Skeletal muscle tissue (tissue), 4 donors: ENCODE data around the gene HBG2. TPM values are rescaled to one million over a fixed set of nuclear protein-coding genes. Genes with fewer than 3 reads are reported as not detected.
"Not testable (repeated sequence)": the region's sequence is repeated elsewhere in the genome, so short reads cannot be mapped to it uniquely, and the experiment has no call there.

Source experiments
- H3K27ac ChIP-seq: one replicate; pipeline ENCODE4 v1.7.0; 2013; ENCODE audit warnings: mild to moderate bottlenecking, low read depth, low read length, inconsistent platforms
- H3K27me3 ChIP-seq, 3 donors: one replicate each; pipeline ENCODE4 v1.7.0; 2013; ENCODE audit warnings: low read length in 3 of 3; ENCODE audit not compliant: control insufficient read depth in 3 of 3, insufficient read depth in 3 of 3
- H3K36me3 ChIP-seq, 3 donors: one replicate each; pipeline ENCODE4 v1.7.0; 2013; ENCODE audit warnings: low read length in 3 of 3; ENCODE audit not compliant: control insufficient read depth in 3 of 3, insufficient read depth in 3 of 3
- H3K4me1 ChIP-seq, 3 donors: one replicate each; pipeline ENCODE4 v1.7.0; 2013; ENCODE audit warnings: low read length in 3 of 3, mild to moderate bottlenecking in 3 of 3; ENCODE audit not compliant: control insufficient read depth in 3 of 3, insufficient read depth in 3 of 3
- H3K4me3 ChIP-seq, 3 donors: one replicate each; pipeline ENCODE4 v1.7.0; 2013; ENCODE audit warnings: low read length in 3 of 3
- H3K9ac ChIP-seq, 3 donors: one replicate each; pipeline ENCODE4 v1.7.0; 2013; ENCODE audit warnings: low read length in 3 of 3, mild to moderate bottlenecking in 3 of 3, moderate library complexity in 2 of 3, low read depth in 1 of 3
- H3K9me3 ChIP-seq, 3 donors: one replicate each; pipeline ENCODE4 v1.7.0; 2013; ENCODE audit warnings: low read length in 3 of 3; ENCODE audit not compliant: control insufficient read depth in 3 of 3
- total RNA-seq: library from RNA; depleted of rRNA; stranded (reverse); fragments of >200 nt; gene quantifications from one replicate; pipeline ENCODE4 v1.2.3, GENCODE V29; 2014
- donor health status: Osteomylitis.

Gene HBG2
- total RNA-seq, 1 donor from 2014 or later = 17,934 TPM

DNA sequence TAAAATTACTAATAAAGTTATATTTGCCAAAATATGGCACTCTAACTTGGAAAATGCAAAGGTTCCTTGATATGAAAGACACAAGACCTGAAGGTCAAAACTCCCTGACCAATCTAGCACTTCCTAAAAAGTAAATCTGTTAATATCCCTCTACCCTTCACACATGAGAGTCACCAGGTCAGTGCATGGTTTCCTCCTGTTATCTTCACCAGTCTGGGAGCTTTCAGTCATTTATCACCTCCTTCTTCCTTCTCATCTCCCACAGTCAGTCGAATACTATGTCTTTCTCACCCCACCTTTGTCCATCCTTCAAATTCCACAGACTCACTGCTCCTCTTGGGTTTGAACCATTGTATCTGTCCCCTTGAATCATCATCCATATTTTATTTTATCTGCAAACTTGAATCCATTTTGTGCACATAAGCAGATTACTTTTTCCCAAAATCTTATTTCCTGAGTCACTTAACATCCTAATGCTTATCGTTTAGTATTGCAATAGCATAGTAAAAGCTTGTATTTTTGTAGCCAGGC lies 12.5 kb upstream of the HBG2 start:
- no peaks in the 10 kb centered on the region for H3K4me1 ChIP-seq
- no peak overlapping the region for H3K27ac ChIP-seq
- no peak overlapping the region for H3K9ac ChIP-seq
- no peaks in the 10 kb centered on the region for H3K27me3 ChIP-seq
- H3K9me3 ChIP-seq = no peaks in the 10 kb centered on the region
- H3K36me3 ChIP-seq = no peaks in the 10 kb centered on the region
- no peak overlapping the region for H3K4me3 ChIP-seq

GRCh38 chr11:5266609-5267008 lies 12.0 kb upstream of the HBG2 start:
- Histone ChIP-seq H3K9ac (no peak overlapping the region), H3K4me1 (no peaks in the 10 kb centered on the region), H3K9me3 (no peaks in the 10 kb centered on the region), H3K36me3 (no peaks in the 10 kb centered on the region), H3K27ac (no peak overlapping the region), H3K27me3 (no peaks in the 10 kb centered on the region), H3K4me3 (no peak overlapping the region)

GRCh38 chr11:5265832-5266231 lies 11.3 kb upstream of the HBG2 start:
- no peaks in the 10 kb centered on the region for H3K27me3 ChIP-seq
- H3K9me3 ChIP-seq = no peaks in the 10 kb centered on the region
- no peak overlapping the region for H3K4me3 ChIP-seq
- no peak overlapping the region for H3K9ac ChIP-seq
- no peaks in the 10 kb centered on the region for H3K4me1 ChIP-seq
- no peaks in the 10 kb centered on the region for H3K36me3 ChIP-seq
- H3K27ac ChIP-seq = no peak overlapping the region

DNA sequence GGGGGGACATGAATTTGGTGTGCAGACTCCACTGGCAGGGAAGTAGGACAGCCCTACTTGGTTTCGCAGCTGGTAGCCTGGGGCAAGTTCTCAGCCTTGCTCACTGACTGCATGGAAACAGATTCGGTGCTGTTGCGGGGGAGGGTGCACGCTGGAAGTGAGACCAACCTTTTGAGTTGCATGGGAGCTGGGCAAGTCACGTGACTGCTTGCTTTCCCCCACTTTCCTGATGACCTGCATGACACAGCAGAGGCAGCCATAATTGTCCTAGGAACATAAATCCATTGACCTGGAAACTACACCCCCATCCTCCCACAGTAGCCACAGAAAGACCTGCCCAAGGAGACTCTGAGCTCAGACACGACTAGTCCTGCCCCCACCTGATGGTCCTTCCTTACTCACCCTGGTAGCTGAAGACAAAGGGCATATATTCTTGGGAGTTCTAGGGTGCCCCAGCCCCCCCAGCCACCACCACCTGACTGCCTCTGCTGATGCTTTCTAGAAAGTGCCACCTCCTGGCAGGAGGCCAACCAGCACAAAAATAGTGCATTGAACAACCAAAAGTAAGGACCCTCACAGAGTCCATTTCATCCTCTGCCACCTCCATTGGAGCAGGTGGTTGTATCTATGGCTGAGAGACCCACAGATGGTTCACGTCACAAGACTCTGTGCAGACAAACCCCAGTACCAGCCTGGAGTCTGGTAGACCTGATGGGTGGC lies 4.1 kb upstream of the HBG2 start:
- Histone ChIP-seq H3K36me3 (no peaks in the 10 kb centered on the region), H3K27me3 (no peaks in the 10 kb centered on the region), H3K4me3 (no peak overlapping the region), H3K4me1 (no peaks in the 10 kb centered on the region), H3K9ac (no peak overlapping the region), H3K27ac (no peak overlapping the region), H3K9me3 (no peaks in the 10 kb centered on the region)

GRCh38 chr11:5257296-5257695 lies 2.7 kb upstream of the HBG2 start:
- no peak overlapping the region for H3K9ac ChIP-seq
- H3K4me3 ChIP-seq = no peak overlapping the region
- no peaks in the 10 kb centered on the region for H3K36me3 ChIP-seq
- H3K27ac ChIP-seq = no peak overlapping the region
- H3K4me1 ChIP-seq = no peaks in the 10 kb centered on the region
- H3K9me3 ChIP-seq = no peaks in the 10 kb centered on the region
- H3K27me3 ChIP-seq = no peaks in the 10 kb centered on the region

DNA sequence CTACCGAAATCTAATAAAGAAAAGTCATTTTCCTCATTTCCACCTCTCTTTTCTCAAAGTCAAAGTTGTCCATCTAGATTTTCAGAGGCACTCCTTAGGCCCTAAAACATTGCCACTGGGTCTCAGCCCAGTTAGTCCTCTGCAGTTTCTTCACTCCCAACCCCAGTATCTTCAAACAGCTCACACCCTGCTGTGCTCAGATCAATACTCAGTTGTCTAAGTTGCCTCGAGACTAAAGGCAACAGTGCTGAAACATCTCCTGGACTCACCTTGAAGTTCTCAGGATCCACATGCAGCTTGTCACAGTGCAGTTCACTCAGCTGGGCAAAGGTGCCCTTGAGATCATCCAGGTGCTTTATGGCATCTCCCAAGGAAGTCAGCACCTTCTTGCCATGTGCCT lies 558 bp downstream of the HBG2 start:
- H3K9me3 ChIP-seq, H3K9ac ChIP-seq, H3K4me3 ChIP-seq, H3K36me3 ChIP-seq, H3K27me3 ChIP-seq, H3K4me1 ChIP-seq, H3K27ac ChIP-seq: not testable (repeated sequence)

GRCh38 chr11:5253440-5253839 lies 1.1 kb downstream of the HBG2 start:
- H3K27ac ChIP-seq, H3K9me3 ChIP-seq, H3K4me1 ChIP-seq, H3K36me3 ChIP-seq, H3K9ac ChIP-seq, H3K4me3 ChIP-seq, H3K27me3 ChIP-seq: not testable (repeated sequence)

DNA sequence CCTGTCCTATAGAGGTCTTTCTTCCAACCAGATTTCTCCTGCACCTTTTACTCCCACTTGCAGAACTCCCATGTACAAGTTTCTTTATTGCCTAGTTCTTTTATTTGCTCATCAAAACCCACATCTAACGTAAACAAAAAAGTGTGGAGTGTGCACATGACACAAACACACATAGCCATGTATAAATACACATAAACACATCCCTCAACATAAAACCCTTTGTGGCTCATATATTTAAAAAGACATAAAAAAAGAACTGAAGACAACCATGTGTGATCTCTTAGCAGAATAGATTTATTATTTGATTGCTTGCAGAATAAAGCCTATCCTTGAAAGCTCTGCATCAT lies 1.7 kb downstream of the HBG2 start:
- no peak overlapping the region for H3K9ac ChIP-seq
- H3K36me3 ChIP-seq = no peaks in the 10 kb centered on the region
- no peaks in the 10 kb centered on the region for H3K9me3 ChIP-seq
- H3K4me3 ChIP-seq = no peak overlapping the region
- H3K4me1 ChIP-seq = no peaks in the 10 kb centered on the region
- H3K27me3 ChIP-seq = no peaks in the 10 kb centered on the region
- H3K27ac ChIP-seq = no peak overlapping the region

DNA sequence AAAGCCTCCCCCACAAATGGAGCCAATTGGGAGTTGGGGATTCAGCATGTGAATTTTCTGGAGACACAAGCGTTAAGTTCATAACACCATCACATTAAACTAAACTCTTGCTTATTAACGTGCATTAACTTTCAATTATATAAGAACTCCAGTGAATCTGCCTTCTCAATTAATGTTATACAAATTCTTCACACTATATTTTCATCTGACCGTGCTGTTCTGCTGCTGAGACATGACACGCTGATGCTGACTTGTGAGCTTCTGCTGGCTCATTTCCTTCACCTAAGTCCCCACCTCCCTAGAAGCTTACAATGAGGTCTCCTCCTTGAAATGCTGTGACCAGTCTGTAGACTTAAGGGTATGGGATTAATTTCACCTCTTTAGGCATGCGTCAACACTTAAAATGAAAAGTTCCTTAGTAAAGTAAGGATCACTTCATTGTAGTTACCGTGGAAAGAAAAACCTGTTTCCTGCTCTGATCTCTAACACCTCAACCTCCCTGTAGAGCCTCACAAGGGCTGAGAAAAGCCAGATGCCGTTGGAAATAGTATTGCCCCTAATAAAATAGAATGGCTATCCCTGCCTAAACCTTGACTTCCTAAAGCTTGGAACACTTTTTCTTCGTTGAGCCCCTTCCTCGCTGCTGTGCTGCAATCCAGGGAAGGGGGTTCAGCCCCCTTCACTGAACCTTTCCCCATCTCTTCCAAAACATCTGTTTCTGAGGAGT lies 2.2 kb downstream of the HBG2 start:
- no peak overlapping the region for H3K27ac ChIP-seq
- no peaks in the 10 kb centered on the region for H3K4me1 ChIP-seq
- no peak overlapping the region for H3K9ac ChIP-seq
- no peak overlapping the region for H3K4me3 ChIP-seq
- no peaks in the 10 kb centered on the region for H3K36me3 ChIP-seq
- H3K9me3 ChIP-seq = no peaks in the 10 kb centered on the region
- no peaks in the 10 kb centered on the region for H3K27me3 ChIP-seq

DNA sequence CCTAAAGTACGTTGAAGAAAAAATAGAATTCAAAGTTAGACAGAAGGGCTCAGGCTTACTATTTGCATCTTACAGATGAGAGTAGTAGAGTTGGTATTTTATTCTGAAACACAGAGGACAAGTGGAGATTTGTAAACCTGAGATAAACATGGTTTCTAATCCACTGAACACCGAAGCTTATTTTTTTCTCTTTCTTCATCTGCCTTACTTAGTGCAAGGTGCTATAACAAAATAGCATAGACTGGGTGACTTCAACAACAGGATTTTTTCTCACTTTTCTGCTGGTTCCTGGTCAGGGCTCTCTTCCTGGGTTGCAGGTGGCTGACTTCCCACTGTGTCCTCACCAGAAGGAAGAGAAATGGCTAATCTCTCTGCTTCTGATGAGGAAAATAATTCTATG lies 2.8 kb downstream of the HBG2 start:
- H3K9me3 ChIP-seq = no peaks in the 10 kb centered on the region
- no peaks in the 10 kb centered on the region for H3K36me3 ChIP-seq

More for the DNA sequence above, 2.8 kb downstream of the HBG2 start:
- Histone ChIP-seq H3K4me3 (no peak overlapping the region), H3K27ac (no peak overlapping the region), H3K27me3 (no peaks in the 10 kb centered on the region), H3K4me1 (no peaks in the 10 kb centered on the region), H3K9ac (no peak overlapping the region)
